ENCODE data around the gene SWSAP1. TPM values are rescaled to one million over a fixed set of nuclear protein-coding genes. Genes with fewer than 3 reads are reported as not detected.

Gene SWSAP1
- total and polyA plus RNA-seq, 2 experiments from 2014 or later = 2.1 to 6.1 TPM

DNA sequence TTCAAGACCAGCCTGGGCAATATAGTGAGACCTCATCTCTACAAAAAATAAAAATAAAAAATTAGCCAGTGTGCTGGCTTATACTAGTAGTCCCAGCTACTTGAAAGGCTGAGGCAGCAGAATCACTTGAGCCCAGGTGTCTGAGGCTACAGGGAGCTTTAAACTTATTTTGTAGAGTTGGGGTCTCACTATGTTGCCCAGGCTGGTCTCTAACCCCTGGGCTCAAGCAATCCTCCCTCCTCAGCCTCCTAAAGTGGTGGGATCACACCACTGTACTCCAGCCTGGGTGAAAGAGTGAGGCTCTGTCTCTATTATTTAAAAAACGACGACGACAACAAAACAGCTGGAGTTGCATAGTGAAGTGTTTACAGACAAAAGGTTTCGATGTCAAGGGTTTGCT lies 43.0 kb upstream of the SWSAP1 start:
- H3K36me3 Mint-ChIP-seq (ENCODE audit: low read depth) = peaks cover 28% of the 10 kb centered on the region
- H3K4me3 Mint-ChIP-seq = no peak overlapping the region
- Histone ChIP-seq H2AFZ (no peak overlapping the region), H3K27ac (ENCODE audit: low read depth) (no peak overlapping the region), H3K27me3 (ENCODE audit: insufficient read depth) (no peaks in the 10 kb centered on the region), H3K4me2 (no peak overlapping the region), H3K9me2 (ENCODE audit: insufficient read depth) (no peaks in the 10 kb centered on the region), H3K79me2 (replicated peaks; ENCODE audit: insufficient read depth) (no peaks in the 10 kb centered on the region), H3K36me3 (ENCODE audit: insufficient read depth) (no peaks in the 10 kb centered on the region), H3F3A (replicated peaks; ENCODE audit: low read depth) (no peaks in the 10 kb centered on the region; the same call in 1 of the 2 replicates), H3K4me1 (ENCODE audit: insufficient read depth) (no peaks in the 10 kb centered on the region), H4K20me1 (replicated peaks; ENCODE audit: insufficient read depth) (no peaks in the 10 kb centered on the region), H3K4me3 (no peak overlapping the region)
- H3K27me3 Mint-ChIP-seq (ENCODE audit: insufficient read depth, low read depth, poor library complexity) = peaks cover 1% of the 10 kb centered on the region
- H3K4me1 Mint-ChIP-seq = no peaks in the 10 kb centered on the region
- TF ChIP-seq REST (IDR thresholded peaks at IDR 0.05; ENCODE audit: unreplicated experiment) = no peak
- no peak for TF ChIP-seq ZNF331 (CRISPR knock-in tag; IDR thresholded peaks at IDR 0.05; ENCODE audit: low read depth)
- H3K9me3 Mint-ChIP-seq = no peaks in the 10 kb centered on the region
- no peak overlapping the region for H3K27ac Mint-ChIP-seq
- DNase-seq (ENCODE audit: low spot score) (no peak), ATAC-seq (no peak)

DNA sequence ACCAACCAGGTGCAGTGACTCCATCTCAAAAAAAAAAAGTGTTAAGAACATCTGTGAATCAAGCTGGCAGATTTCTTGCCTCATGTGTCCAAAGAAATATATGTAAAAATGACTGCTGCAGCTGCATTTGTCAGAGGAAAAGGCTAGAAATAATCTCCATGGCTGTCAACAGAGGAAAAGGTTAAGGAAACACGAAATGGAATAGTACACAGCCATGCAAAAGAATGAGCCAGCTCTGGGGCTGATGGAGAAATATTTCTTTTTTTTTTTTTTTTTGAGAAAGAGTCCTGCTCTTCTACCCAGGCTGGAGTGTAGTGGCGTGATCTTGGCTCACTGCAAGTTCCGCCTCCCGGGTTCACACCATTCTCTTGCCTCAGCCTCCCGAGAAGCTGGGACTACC lies 41.6 kb upstream of the SWSAP1 start:
- DNase-seq (ENCODE audit: low spot score) (no peak), ATAC-seq (no peak)
- H2AFZ ChIP-seq = no peak overlapping the region
- no peaks in the 10 kb centered on the region; the same call in 1 of the 2 replicates for H3F3A ChIP-seq (replicated peaks; ENCODE audit: low read depth)
- H3K4me2 ChIP-seq = no peak overlapping the region
- no peak overlapping the region for H3K27ac ChIP-seq (ENCODE audit: low read depth)
- H3K9me3 Mint-ChIP-seq = no peaks in the 10 kb centered on the region
- peaks cover 2% of the 10 kb centered on the region for H3K27me3 Mint-ChIP-seq (ENCODE audit: insufficient read depth, low read depth, poor library complexity)
- H3K36me3 Mint-ChIP-seq (ENCODE audit: low read depth) = peaks cover 28% of the 10 kb centered on the region
- H3K79me2 ChIP-seq (replicated peaks; ENCODE audit: insufficient read depth) = no peaks in the 10 kb centered on the region
- H3K4me3 Mint-ChIP-seq = no peak overlapping the region
- H3K4me3 ChIP-seq = no peak overlapping the region
- no peaks in the 10 kb centered on the region for H3K9me2 ChIP-seq (ENCODE audit: insufficient read depth)
- no peaks in the 10 kb centered on the region for H3K4me1 Mint-ChIP-seq
- no peaks in the 10 kb centered on the region for H3K4me1 ChIP-seq (ENCODE audit: insufficient read depth)
- H3K27me3 ChIP-seq (ENCODE audit: insufficient read depth) = no peaks in the 10 kb centered on the region
- H3K27ac Mint-ChIP-seq = no peak overlapping the region
- no peaks in the 10 kb centered on the region; the same call in 1 of the 2 replicates for H4K20me1 ChIP-seq (replicated peaks; ENCODE audit: insufficient read depth)
- H3K36me3 ChIP-seq (ENCODE audit: insufficient read depth) = no peaks in the 10 kb centered on the region
- TF ChIP-seq STAT1 (IDR thresholded peaks at IDR 0.05; ENCODE audit: unreplicated experiment) (no peak), EZH2phosphoT487 (IDR thresholded peaks at IDR 0.05; ENCODE audit: unreplicated experiment) (no peak), ZNF114 (CRISPR knock-in tag; IDR thresholded peaks at IDR 0.05) (no peak), JUNB (IDR thresholded peaks at IDR 0.05; ENCODE audit: unreplicated experiment) (no peak), POLR2AphosphoS5 (IDR thresholded peaks at IDR 0.05; ENCODE audit: low read depth) (no peak), NANOG (IDR thresholded peaks at IDR 0.05; ENCODE audit: borderline replicate concordance) (no peak), CTCF (conservative IDR thresholded peaks at IDR 0.05; ENCODE audit: low read depth in 2 of 2) (no peak), ETS1 (IDR thresholded peaks at IDR 0.05) (no peak), EZH2 (IDR thresholded peaks at IDR 0.05; ENCODE audit: low read depth, unreplicated experiment) (no peak)

Measured in GM23338 (cell line).